Neural crest cell (in vitro differentiated cells): ENCODE measurements around the gene TRIO. TPM values are rescaled to one million over a fixed set of nuclear protein-coding genes. Genes with fewer than 3 reads are reported as not detected.

Source experiments
- DNase-seq: peaks from one replicate; pipeline ENCODE4 v3.0.0; 2021; ENCODE audit warnings: low read depth, mixed read lengths, low spot score
- H3K27ac Mint-ChIP-seq: one replicate; pipeline ENCODE4 v1.8.0; 2021; ENCODE audit warnings: mild to moderate bottlenecking, mixed read lengths; ENCODE audit not compliant: unreplicated experiment
- H3K27me3 Mint-ChIP-seq: 2 replicates; pipeline ENCODE4 v1.8.0; 2021; ENCODE audit warnings: low read depth, mild to moderate bottlenecking, mixed read lengths
- H3K36me3 Mint-ChIP-seq: 2 replicates; pipeline ENCODE4 v1.8.0; 2021; ENCODE audit warnings: low read depth, mild to moderate bottlenecking, mixed read lengths
- H3K4me1 Mint-ChIP-seq: 2 replicates; pipeline ENCODE4 v1.8.0; 2021; ENCODE audit warnings: mixed read lengths
- H3K4me3 Mint-ChIP-seq: one replicate; pipeline ENCODE4 v1.8.0; 2021; ENCODE audit warnings: mild to moderate bottlenecking, mixed read lengths
- H3K9me3 Mint-ChIP-seq: 2 replicates; pipeline ENCODE4 v1.8.0; 2021; ENCODE audit warnings: mixed read lengths
- total RNA-seq: library from RNA; stranded (reverse); gene quantifications from 2 replicates; pipeline ENCODE4 v1.2.1, GENCODE V29; 2021
- TF ChIP-seq, protein P1 (sequence below): fragments of 200-600 bp; sonication (generic); conservative IDR thresholded peaks from 2 replicates; pipeline ENCODE4 v1.5.0; 2021; ENCODE audit warnings: antibody characterized with exemption, mild to moderate bottlenecking

TRIO gene
- total RNA-seq, 1 donor from 2014 or later, result 134 TPM

DNA sequence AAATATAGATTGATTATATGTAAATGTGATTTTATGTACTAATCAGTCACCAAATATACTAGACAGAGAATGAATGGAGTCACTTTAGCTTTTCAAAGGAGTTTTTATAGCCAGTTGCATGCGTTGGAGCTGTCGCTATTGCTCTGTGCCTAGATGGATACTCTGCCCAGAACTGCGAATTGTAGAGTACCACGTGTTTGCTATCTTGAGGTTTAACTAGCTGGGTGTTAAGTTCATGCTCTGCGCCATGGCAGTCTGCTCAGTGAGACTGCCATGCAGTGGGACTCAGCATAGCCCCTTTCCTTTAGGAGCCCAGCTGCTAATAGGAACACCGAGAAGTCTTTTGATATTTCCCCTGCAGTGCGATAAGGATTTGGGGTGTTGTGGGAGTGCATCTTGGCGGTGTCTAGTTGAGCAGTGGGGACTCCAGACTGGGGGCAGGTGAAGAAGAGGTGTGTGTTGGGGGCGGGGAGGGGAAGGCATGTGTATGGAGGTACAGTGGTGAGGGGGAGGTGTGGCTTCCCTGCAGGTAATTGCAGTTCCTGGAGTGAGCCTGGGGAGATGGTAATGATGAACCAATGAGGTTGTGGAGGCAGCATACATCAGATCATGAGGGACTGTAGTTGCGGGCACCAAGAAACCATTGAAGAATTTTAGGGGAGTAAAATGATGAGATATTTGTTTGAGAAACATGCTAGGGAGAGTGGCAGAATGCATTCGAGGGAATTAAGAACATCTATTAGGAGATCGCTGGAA is 118.9 kb downstream of the TRIO start:
- no peaks in the 10 kb centered on the region for H3K36me3 Mint-ChIP-seq
- H3K4me1 Mint-ChIP-seq, result peaks cover 66% of the 10 kb centered on the region
- DNase-seq, result no peak
- H3K4me3 Mint-ChIP-seq, result peak overlapping the region; percentile 50
- TF ChIP-seq, protein P1, sequence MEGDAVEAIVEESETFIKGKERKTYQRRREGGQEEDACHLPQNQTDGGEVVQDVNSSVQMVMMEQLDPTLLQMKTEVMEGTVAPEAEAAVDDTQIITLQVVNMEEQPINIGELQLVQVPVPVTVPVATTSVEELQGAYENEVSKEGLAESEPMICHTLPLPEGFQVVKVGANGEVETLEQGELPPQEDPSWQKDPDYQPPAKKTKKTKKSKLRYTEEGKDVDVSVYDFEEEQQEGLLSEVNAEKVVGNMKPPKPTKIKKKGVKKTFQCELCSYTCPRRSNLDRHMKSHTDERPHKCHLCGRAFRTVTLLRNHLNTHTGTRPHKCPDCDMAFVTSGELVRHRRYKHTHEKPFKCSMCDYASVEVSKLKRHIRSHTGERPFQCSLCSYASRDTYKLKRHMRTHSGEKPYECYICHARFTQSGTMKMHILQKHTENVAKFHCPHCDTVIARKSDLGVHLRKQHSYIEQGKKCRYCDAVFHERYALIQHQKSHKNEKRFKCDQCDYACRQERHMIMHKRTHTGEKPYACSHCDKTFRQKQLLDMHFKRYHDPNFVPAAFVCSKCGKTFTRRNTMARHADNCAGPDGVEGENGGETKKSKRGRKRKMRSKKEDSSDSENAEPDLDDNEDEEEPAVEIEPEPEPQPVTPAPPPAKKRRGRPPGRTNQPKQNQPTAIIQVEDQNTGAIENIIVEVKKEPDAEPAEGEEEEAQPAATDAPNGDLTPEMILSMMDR, result no peak
- H3K27ac Mint-ChIP-seq, result peak overlapping the region; percentile 79
- H3K27me3 Mint-ChIP-seq, result no peaks in the 10 kb centered on the region
- H3K9me3 Mint-ChIP-seq, result no peaks in the 10 kb centered on the region

DNA sequence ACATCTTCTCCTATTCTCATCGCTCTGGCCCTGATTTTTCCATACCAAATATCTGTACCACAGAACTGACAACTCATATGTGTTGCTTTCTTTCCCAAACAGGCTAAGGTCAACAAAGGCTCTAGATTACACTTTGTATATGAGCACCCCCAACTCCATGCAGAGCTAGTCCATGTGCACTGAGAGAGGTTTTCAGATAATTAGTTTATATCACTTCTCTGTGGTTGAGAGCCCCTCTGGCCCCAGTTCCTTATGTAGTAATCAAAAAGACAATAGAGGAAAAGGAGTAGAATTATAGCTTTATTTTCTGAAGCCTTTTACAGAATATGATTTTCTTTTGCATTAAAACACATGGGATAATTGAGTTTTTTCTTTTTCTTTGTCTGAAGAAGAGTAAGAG is 120.0 kb downstream of the TRIO start:
- Mint-ChIP-seq H3K27me3 (no peaks in the 10 kb centered on the region), H3K4me3 (no peak overlapping the region), H3K27ac (no peak overlapping the region), H3K4me1 (peaks cover 71% of the 10 kb centered on the region), H3K36me3 (no peaks in the 10 kb centered on the region), H3K9me3 (no peaks in the 10 kb centered on the region)
- TF ChIP-seq, protein P1, result no peak
- no peak for DNase-seq

DNA sequence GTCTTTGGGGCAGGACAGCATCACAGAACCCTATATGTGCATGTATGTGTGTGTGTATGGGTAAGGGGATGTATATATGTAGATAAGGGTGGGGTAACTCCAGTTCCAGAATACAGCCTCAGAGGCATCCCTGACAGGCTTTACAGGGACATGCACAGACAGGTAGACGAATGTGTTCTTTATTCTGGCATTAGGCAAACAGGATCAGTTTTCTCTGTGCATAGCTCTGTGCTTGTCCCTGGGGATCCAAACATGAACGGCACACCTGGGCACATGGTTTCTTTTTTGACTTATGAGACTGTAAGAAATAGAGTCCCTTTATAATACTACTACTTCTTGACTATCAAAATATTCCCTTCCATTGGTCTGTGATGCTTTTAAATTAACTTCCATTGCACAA is 120.6 kb downstream of the TRIO start:
- no peak overlapping the region for H3K4me3 Mint-ChIP-seq
- peaks cover 71% of the 10 kb centered on the region for H3K4me1 Mint-ChIP-seq
- H3K27me3 Mint-ChIP-seq, result no peaks in the 10 kb centered on the region

DNA sequence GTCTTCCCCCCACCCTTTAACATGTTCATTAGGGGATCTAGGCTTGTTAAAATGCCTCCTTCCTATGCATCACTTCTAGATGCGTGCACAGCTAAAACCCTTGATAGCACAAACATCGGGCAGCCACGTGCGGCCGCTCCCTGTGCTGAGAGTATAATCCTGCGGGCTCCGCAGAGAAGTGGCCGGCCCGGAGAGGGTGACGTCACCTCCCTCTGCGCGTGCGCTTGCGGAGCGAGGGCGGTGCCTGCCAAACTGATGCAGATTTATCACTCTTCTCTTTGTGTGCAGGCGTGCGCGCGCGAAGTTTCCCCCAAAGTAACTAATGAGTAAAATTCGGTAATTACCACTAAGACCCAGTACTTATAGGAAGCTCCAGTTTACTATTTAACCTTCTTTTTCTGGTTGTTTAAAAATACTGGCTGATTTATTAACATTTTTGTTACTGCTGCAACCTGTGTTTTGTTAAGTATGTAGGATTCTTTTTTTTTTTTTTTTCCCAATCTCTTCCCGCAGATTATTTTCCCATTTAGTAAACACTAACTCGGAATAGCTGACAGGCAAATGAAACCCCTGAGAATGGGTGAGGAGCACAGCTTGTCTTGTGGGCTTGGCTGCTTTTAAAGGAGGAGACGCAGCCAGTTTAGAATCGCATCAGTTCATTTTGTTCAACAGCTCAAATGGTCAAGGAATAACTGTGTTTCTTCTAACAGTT is 121.6 kb downstream of the TRIO start:
- H3K27ac Mint-ChIP-seq, result peak overlapping the region; percentile 99
- DNase-seq, result peak; percentile 92
- TF ChIP-seq, protein P1, result no peak
- no peaks in the 10 kb centered on the region for H3K27me3 Mint-ChIP-seq
- H3K9me3 Mint-ChIP-seq, result no peaks in the 10 kb centered on the region
- H3K4me1 Mint-ChIP-seq, result peaks cover 71% of the 10 kb centered on the region
- no peaks in the 10 kb centered on the region for H3K36me3 Mint-ChIP-seq
- H3K4me3 Mint-ChIP-seq, result peak overlapping the region; percentile 93

More for the DNA sequence above, 120.6 kb downstream of the TRIO start:
- DNase-seq, result no peak
- TF ChIP-seq, protein P1, result no peak
- no peaks in the 10 kb centered on the region for H3K9me3 Mint-ChIP-seq
- H3K36me3 Mint-ChIP-seq, result no peaks in the 10 kb centered on the region
- H3K27ac Mint-ChIP-seq, result no peak overlapping the region

DNA sequence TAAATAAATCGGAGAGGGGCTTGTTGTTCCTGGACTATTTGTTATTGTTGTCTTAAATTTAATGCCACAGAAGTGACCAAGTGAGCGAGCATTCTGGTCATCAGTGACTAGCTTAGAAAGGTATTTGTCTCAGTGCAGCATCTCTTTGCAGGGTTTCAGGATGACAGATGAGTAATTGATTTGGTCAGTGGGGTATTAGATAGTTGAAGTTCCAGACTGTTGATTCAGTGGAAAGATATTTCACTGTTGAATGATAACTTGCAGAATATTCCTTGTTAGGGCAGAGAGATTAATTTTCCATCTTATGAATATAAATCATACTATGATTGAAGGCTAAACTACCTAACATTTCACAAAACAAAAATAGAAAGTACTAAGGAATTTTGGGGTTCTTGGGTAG is 122.4 kb downstream of the TRIO start:
- TF ChIP-seq, protein P1, result no peak
- H3K27ac Mint-ChIP-seq, result no peak overlapping the region
- no peaks in the 10 kb centered on the region for H3K9me3 Mint-ChIP-seq
- peak overlapping the region; percentile 22 for H3K4me3 Mint-ChIP-seq
- peaks cover 76% of the 10 kb centered on the region for H3K4me1 Mint-ChIP-seq
- no peak for DNase-seq
- H3K27me3 Mint-ChIP-seq, result no peaks in the 10 kb centered on the region
- no peaks in the 10 kb centered on the region for H3K36me3 Mint-ChIP-seq
